Adrenal gland (tissue), 5 donors: Measurements from ENCODE around the gene CABP2.

Experiments used
- CTCF ChIP-seq, 6 experiments: fragments of 450-650 bp in 4 of 6; fragments of 200-600 bp in 2 of 6; sonication (generic) in 1 of 6; IDR thresholded peaks; 1 replicate in 5 of 6; 2 replicates in 1 of 6; pipeline versions ENCODE4 v1.5.1 to v1.8.0; 2016 to 2021; ENCODE audit warnings: antibody characterized with exemption in 6 of 6, mild to moderate bottlenecking in 2 of 6, moderate library complexity in 1 of 6
- POLR2A ChIP-seq, 2 donors: fragments of 450-650 bp; IDR thresholded peaks; one replicate each; pipeline ENCODE4 v1.6.1; 2017; ENCODE audit warnings: antibody characterized with exemption in 2 of 2, mild to moderate bottlenecking in 2 of 2, moderate library complexity in 1 of 2
- donor health status: DM: no; HTN: no; CAD: no.

GRCh38 chr11:67561971-67562619 lies 38.8 kb upstream of the CABP2 start:
- TF ChIP-seq CTCF (IDR thresholded peaks at IDR 0.05) (no peak), POLR2A (IDR thresholded peaks at IDR 0.05) (no peak)
